Testis (tissue), 2 donors: ENCODE results near the gene BRSK2.

Source experiments
- CTCF ChIP-seq, 3 experiments: fragments of 450-650 bp in 2 of 3; fragments of 200-600 bp in 1 of 3; sonication (generic) in 1 of 3; IDR thresholded peaks; one replicate each; pipeline ENCODE4 v1.5.1; 2016 to 2019; ENCODE audit warnings: antibody characterized with exemption in 3 of 3, mild to moderate bottlenecking in 2 of 3, moderate library complexity in 1 of 3
- POLR2A ChIP-seq: fragments of 450-650 bp; IDR thresholded peaks from one replicate; pipeline ENCODE4 v1.6.1; 2017; ENCODE audit warnings: antibody characterized with exemption, mild to moderate bottlenecking, moderate library complexity

- no peak for TF ChIP-seq CTCF (IDR thresholded peaks at IDR 0.05)
- no peak for TF ChIP-seq POLR2A
Observed at GRCh38 chr11:1450949-1451710, 61.4 kb downstream of the BRSK2 start.
